ENCODE measurements around the gene FSTL5.

DNA sequence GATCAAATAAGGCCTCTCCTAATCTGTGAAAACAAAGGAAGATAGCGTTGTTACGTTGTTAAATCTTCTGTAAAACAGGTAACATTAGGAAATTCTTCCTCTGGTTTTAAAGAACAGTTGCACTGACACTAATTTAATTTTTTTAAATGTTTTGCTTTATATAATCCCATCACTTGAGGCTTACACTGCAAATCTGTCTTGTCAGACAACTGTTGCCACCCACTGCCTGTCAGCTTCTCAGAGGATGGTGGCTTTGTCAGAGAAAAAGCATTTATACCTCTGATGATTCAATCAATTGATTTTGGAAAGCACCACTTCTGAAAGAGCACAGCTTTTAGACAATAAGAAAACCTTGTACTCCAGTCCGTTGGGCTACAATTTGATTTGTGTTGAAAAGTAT is 799.1 kb downstream of the FSTL5 start:
- TF ChIP-seq, protein P1, sequence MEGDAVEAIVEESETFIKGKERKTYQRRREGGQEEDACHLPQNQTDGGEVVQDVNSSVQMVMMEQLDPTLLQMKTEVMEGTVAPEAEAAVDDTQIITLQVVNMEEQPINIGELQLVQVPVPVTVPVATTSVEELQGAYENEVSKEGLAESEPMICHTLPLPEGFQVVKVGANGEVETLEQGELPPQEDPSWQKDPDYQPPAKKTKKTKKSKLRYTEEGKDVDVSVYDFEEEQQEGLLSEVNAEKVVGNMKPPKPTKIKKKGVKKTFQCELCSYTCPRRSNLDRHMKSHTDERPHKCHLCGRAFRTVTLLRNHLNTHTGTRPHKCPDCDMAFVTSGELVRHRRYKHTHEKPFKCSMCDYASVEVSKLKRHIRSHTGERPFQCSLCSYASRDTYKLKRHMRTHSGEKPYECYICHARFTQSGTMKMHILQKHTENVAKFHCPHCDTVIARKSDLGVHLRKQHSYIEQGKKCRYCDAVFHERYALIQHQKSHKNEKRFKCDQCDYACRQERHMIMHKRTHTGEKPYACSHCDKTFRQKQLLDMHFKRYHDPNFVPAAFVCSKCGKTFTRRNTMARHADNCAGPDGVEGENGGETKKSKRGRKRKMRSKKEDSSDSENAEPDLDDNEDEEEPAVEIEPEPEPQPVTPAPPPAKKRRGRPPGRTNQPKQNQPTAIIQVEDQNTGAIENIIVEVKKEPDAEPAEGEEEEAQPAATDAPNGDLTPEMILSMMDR (IDR thresholded peaks at IDR 0.05): no peak
- TF ChIP-seq EP300 (IDR thresholded peaks at IDR 0.05): no peak
